Fibroblast of skin of left quadriceps (primary cell): ENCODE results near the gene TMEM132D.

Experiments used
- DNase-seq, 2 experiments: peaks; one replicate each; pipeline ENCODE4 v3.0.0-alpha.2; 2013; ENCODE audit warnings: low read depth in 2 of 2

The TMEM132D gene

GRCh38 chr12:129538137-129538536 is 365.7 kb downstream of the TMEM132D start:
- no peak for DNase-seq

DNA sequence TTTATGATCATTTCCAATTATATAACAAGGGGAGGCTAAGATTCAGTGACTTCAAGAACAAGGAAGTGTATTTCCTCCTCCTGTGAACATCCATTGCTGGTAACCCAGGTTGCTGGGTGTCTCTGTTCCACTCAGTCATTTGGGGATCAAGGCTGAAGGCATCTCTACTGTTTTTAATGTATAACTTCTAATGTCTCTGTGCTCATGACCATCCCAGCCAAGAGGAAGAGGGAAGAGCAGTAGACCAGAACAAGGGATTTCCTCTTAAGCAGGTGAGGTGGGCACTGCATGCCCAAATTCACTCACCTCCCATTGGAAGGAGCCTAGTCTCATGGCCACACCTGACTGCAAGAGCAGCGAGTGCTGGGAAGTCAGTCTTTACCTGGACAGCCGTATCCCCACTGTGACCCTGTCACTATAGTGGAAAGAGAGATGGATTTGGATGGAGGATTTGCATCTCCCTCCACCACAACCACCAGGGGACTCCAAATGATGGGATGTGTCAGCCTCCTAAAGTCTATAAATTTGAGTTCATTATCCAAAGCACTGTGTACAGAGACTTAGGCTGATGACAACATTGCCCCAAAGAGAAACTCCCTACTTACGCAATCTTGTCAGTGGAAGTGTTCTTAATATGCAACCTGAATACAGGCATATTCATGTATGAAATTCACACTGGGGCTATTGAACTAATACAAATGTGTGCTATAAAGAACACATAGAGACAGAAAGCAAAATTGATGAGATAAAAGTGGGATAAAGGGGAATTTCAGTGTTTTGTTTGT is 368.7 kb downstream of the TMEM132D start:
- DNase-seq, result no peak

- DNase-seq, result no peak
These were observed 370.9 kb downstream of the TMEM132D start for GRCh38 chr12:129532707-129533499.

- no peak for DNase-seq
These were observed 371.7 kb downstream of the TMEM132D start for GRCh38 chr12:129532082-129532481.

DNA sequence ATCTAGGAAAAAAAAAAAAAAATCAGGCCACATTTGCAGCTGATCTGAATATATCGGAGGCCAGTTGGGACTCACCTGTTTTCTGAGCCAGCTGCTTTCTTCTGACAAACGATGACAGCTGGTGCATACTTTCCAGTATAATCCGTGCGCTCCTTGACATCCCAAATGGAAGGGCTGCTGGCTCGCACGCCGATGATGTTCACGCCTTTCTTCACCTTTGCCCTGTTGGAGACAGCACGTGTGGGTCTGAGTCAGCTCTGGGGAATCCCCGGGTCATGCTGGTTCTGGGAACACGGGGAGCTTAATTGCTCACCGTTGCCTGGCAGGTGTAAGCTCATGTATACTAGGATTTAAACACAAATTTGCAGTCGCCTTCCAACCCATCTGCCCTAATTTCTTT is 372.8 kb downstream of the TMEM132D start:
- DNase-seq, result no peak

- no peak for DNase-seq
These were observed 373.3 kb downstream of the TMEM132D start for GRCh38 chr12:129530517-129530916.

- DNase-seq, result no peak
These were observed 376.3 kb downstream of the TMEM132D start for GRCh38 chr12:129527506-129527905.

- DNase-seq, result no peak
These were observed 380.2 kb downstream of the TMEM132D start for GRCh38 chr12:129523621-129524020.

- DNase-seq, result peak in 1 of 2 experiments; percentile 6
These were observed 383.1 kb downstream of the TMEM132D start for GRCh38 chr12:129520739-129521138.

GRCh38 chr12:129503802-129504201 is 400.0 kb downstream of the TMEM132D start:
- DNase-seq, result no peak

DNA sequence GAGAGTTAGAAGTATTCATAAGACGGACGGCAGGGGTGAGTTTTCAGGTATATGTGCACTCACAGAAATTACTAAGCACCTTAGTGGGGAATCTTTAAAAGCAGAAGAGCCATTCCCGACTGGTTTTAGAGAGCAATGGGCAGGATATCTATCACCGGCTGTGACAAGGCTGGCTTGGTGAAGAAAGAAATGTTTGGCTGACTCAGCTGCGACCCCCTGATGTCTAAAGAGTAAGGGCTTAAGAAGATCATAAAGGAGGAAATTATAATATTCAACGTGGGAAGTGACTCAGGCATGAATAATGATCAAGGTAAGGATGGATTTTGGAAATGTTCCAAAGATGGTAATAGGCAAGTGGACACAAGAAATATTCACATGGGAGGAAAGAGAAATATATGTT is 407.6 kb downstream of the TMEM132D start:
- no peak for DNase-seq

- no peak for DNase-seq
These were observed 409.1 kb downstream of the TMEM132D start for GRCh38 chr12:129494766-129495165.

GRCh38 chr12:129494260-129494659 is 409.6 kb downstream of the TMEM132D start:
- DNase-seq, result no peak

DNA sequence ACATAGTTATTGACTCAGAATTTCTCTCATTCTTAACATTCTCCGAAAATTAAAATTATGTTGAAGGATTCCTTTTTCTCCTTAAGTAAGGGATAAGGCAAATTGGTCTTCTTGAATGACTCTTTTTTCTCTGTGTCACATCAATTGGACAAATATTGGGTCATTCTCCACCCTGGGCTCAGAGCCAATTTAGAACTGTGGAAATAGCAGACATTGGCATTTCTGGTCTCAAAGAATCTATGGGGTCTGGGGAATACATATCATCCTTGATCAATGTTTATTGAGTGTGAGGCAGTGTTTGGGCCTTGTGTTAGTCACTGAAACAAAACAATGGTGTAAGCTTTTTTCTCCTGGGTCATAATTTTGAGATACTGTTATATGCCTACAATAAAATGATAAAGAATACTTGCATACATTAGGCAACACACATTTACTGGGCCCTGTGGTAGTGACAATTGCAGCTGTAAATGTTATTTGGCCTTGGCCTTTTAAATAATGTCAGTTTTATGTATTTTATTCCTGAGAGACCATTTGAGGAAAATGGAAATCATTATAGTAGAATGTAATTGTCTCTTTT is 414.6 kb downstream of the TMEM132D start:
- DNase-seq, result no peak

- DNase-seq, result no peak
These were observed 416.9 kb downstream of the TMEM132D start for GRCh38 chr12:129486931-129487330.

DNA sequence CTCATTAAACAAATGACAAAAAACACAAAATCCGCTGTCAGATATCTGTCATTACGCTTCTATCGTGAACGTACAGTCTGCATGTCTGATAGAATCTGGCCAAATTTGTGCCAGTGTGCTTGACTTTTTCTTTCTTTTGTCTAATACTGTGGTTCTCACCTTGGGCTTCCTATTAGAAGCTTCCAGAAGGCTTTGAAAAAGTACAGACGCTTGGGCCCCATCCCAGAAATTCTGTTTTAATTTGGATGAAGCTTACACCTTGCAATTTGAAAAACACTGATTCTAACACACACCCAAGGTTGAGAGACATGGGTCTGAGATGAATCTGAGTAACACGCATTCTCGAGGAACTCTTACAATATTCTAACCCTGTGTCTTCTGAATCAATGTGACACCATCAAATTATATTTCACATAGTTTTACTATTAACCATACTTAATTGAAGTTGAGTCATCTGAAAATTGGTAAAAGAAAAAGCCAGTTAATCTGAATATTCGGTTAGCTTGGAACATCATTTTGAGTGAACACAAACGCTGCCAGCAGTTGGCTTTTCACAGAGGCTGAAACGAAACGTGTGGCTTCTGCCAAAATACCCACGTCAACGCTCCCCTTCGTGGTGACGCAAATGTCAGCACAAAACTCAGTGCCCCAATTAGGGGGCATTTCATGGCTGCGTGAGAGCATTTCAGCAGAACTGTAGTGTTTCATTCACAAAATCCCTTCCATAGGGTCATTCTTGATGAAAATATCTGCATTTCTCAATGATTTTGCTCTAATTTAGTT is 420.5 kb downstream of the TMEM132D start:
- DNase-seq, result no peak

GRCh38 chr12:129481921-129482320 is 421.9 kb downstream of the TMEM132D start:
- DNase-seq, result no peak

DNA sequence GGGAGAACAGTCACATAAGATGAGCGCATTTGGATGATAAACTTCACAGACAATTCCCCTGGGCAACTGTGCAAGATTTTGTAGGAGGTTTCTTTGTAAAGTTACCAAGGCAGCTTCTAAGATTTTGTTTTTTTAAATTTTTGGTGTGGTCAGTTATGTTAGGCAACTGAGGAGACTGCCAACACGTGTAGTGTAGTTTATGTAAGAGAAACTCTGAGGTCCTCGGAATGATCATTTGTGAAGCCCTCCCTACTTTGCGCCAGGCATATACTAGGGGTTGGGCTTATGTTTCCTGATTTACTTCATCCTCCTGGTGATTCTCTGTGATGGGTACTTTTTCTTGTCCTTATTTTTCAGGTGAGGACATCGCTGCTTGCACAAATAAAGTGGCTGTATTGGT is 433.6 kb downstream of the TMEM132D start:
- DNase-seq, result no peak

DNA sequence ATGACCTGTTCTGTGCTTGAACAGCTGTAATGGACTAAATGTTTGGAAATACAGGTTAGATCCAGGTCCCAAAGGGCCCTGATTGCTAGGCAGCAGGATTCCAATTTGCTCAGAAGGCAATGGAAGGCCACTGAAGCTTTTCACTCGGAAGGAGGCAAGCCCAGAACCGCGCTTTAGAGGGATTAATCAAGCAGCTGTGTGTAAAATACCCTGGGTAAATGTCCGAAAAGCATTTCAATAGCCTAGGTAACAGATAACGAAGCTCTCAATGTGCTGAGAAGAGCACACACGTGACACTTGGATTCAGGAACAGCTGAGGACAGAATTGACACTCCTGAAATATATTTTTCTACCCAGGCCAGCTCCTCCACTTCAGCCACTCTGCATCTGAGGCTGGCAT is 436.1 kb downstream of the TMEM132D start:
- DNase-seq, result no peak

- no peak for DNase-seq
These were observed 436.5 kb downstream of the TMEM132D start for GRCh38 chr12:129467289-129467688.

- DNase-seq, result no peak
These were observed 437.3 kb downstream of the TMEM132D start for GRCh38 chr12:129466499-129466898.

GRCh38 chr12:129459886-129460285 is 443.9 kb downstream of the TMEM132D start:
- DNase-seq, result no peak
